ENCODE measurements around the gene NUFIP1. TPM values are rescaled to one million over a fixed set of nuclear protein-coding genes. Genes with fewer than 3 reads are reported as not detected.
A peak's percentile ranks its signal among the peaks of the same experiment; 100 is the strongest.

Gene NUFIP1
- total and polyA plus RNA-seq, 2 experiments from 2014 or later = 4.7 to 5.7 TPM

DNA sequence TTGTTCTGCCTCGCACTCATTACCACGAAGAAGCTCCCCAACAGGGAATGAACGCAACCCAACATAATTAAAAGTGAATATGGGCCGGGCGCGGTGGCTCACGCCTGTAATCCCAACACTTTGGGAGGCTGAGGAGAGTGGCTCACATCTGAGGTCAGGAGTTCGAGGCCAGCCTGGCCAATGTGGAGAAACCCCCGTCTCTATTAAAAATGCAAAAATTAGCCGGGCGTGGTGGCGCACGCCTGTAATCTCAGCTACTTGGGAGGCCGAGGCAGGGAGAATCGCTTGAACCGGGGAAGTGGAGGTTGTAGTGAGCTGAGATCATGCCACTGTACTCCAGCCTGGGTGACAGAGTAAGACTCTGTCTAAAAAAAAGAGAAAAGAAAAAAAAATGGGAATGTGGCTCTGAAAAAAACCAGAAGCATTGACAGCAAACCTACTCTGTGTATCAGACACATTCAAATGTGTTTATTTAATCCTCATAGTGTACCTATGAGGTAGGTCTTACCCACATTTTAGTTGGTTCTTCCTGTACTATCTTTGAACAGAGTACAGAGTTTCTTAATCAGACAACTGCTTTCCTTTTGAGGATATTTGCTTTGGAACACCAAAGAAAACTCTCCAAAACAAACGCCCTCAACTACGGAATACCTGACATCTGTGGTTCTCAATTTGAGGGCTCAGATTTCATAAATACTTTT, 70.0 kb downstream of the NUFIP1 start:
- Histone ChIP-seq H3K27me3 (no peaks in the 10 kb centered on the region), H3K4me1 (ENCODE audit: low read depth) (no peaks in the 10 kb centered on the region), H3K27ac (peak overlapping the region; percentile 90), H3K4me3 (no peak overlapping the region), H3K36me3 (no peaks in the 10 kb centered on the region), H3K9me3 (ENCODE audit: low read depth) (no peaks in the 10 kb centered on the region)
- TF ChIP-seq, protein P1, sequence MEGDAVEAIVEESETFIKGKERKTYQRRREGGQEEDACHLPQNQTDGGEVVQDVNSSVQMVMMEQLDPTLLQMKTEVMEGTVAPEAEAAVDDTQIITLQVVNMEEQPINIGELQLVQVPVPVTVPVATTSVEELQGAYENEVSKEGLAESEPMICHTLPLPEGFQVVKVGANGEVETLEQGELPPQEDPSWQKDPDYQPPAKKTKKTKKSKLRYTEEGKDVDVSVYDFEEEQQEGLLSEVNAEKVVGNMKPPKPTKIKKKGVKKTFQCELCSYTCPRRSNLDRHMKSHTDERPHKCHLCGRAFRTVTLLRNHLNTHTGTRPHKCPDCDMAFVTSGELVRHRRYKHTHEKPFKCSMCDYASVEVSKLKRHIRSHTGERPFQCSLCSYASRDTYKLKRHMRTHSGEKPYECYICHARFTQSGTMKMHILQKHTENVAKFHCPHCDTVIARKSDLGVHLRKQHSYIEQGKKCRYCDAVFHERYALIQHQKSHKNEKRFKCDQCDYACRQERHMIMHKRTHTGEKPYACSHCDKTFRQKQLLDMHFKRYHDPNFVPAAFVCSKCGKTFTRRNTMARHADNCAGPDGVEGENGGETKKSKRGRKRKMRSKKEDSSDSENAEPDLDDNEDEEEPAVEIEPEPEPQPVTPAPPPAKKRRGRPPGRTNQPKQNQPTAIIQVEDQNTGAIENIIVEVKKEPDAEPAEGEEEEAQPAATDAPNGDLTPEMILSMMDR (IDR thresholded peaks at IDR 0.05; ENCODE audit: low read depth, low read length) = no peak
- DNase-seq (ENCODE audit: low read depth in 1 of 2, low spot score in 1 of 2) = no peak

DNA sequence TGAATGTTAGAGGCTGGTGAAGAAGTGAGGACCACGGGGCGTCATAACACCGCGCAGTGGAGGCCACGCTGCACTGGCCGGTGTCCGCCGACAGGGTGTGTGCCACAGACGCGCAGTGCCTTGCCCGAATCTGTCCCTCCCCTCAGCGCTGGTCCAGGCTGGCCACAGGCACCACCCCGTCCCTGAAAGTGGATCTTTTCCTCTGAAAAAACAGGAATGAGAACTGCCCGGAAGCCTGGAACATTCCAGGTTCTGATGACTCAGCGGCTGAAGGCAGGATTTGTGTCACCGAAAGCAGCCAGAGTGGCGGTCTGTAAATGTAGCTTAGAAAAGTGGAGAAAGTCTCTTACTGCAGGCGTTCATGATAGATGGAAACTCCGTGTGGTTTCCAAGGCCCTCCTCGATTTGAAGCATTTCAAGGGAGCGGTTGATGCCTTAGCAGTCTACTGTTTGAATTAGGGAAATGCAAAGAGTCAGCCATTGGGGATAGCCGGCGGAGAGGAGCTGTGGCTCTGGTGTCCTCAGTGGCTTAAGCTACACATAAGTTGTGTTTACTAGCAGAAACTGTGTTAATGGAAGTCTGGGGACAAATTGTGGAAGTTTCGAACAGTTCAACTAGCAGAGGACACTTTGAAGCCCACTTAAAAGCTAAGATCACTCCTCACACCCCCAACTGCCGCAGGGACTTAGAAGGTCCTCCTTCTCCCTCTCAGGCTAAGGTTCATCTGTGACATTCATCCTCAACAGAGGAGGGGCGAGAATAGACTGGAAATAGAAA, 70.8 kb downstream of the NUFIP1 start:
- Histone ChIP-seq H3K27me3 (no peaks in the 10 kb centered on the region), H3K27ac (peak overlapping the region; percentile 90), H3K36me3 (no peaks in the 10 kb centered on the region), H3K4me3 (peak overlapping the region; percentile 41), H3K9me3 (ENCODE audit: low read depth) (no peaks in the 10 kb centered on the region), H3K4me1 (ENCODE audit: low read depth) (no peaks in the 10 kb centered on the region)
- DNase-seq (ENCODE audit: low read depth in 1 of 2, low spot score in 1 of 2) = peak; percentile 89 to 98
- TF ChIP-seq, protein P1 (IDR thresholded peaks at IDR 0.05; ENCODE audit: low read depth, low read length) = peak; percentile 75

DNA sequence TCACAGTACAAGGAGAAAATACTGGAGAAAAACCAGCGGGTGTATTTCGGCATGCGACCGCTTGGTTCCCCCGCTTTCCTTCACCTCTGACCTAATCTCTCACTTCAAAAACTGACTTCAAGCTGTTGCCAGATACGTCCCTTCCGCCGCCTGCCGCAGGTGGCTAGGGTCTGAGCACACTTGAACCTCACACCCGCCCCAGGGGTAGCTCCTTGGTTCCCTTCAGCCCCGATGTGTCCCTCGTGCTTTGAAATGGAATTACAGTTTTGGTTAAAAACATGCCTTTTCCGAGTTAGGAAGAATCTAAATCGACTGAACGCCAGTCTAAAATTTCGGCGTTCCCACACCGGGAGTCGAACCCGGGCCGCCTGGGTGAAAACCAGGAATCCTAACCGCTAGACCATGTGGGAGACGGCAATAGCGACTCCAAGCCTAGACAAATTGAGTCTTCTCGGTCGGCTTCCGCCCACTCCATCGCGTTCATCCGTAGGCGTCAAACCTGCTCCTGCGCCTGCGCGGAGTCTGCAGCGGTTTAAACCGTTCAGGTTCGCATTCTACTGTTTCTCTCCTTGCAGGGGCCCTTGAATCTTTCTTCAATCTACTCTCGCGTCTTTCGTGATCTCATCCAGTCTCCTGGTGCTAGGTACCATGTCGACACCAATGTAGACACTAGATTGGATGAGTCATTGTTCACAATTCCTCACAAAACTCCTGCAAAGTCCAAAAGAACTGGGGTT, 71.5 kb downstream of the NUFIP1 start:
- H3K9me3 ChIP-seq (ENCODE audit: low read depth) = no peaks in the 10 kb centered on the region
- H3K4me3 ChIP-seq = peak overlapping the region; percentile 41
- H3K27ac ChIP-seq = peak overlapping the region; percentile 90
- no peaks in the 10 kb centered on the region for H3K4me1 ChIP-seq (ENCODE audit: low read depth)
- H3K36me3 ChIP-seq = no peaks in the 10 kb centered on the region
- TF ChIP-seq, protein P1 (IDR thresholded peaks at IDR 0.05; ENCODE audit: low read depth, low read length) = peak; percentile 48
- H3K27me3 ChIP-seq = no peaks in the 10 kb centered on the region
- DNase-seq (ENCODE audit: low read depth in 1 of 2, low spot score in 1 of 2) = peak; percentile 97

DNA sequence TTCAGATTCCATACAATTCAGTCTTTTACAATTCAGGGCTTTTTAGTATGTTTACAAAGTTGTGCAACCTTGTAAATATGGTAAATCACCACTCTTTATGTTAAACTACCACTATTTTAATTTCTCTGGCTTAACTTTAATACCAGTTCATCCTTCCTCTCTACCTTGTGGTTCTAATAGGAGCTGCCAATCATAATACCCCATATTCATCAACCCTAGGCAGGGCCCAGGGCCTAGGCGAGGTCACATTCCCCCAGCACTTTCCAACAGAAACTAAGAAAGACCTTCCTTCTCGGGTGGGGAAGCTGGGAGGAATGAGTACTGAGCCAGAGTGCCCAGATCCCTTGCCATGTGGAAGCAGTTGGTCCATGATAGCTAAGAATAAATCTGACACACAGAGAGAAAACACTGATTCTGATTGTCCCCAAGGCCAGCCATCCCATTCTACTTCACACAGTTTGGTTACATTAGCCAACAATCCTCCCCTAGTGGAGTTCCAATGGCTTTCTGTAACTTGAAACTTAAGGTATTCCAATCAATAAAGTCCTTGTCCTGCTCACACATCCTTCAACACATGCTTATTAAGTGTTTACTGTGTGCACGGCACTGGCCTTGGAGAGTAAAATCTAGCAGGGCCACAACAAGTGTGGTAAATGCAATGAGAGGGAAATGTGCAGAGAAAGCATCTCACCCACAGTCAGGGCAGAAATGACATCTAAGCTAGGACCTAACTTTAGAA, 76.8 kb downstream of the NUFIP1 start:
- no peaks in the 10 kb centered on the region for H3K9me3 ChIP-seq (ENCODE audit: low read depth)
- no peak overlapping the region for H3K4me3 ChIP-seq
- H3K36me3 ChIP-seq = no peaks in the 10 kb centered on the region
- TF ChIP-seq, protein P1 (IDR thresholded peaks at IDR 0.05; ENCODE audit: low read depth, low read length) = no peak
- H3K4me1 ChIP-seq (ENCODE audit: low read depth) = no peaks in the 10 kb centered on the region
- no peak overlapping the region for H3K27ac ChIP-seq
- no peaks in the 10 kb centered on the region for H3K27me3 ChIP-seq
- no peak for DNase-seq (ENCODE audit: low read depth in 1 of 2, low spot score in 1 of 2)

DNA sequence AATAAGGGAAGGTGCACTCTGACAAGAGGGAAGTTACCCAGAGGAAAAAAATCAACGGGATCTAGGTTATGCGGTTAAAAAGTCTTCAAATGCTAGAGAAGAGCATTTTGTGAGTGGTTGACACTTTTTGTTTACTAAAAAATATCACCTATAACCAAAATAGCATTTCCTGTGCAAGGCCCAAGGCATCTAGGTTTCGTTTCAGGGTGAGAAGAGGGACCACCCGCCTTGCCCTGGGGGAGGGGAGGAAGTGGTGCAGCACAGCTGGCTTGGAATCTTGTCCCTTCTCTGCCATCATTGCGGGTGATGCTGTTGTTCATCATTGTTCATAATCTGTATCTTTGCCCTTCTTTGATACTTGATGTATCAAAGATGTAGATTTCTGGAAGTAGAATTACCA, 80.6 kb downstream of the NUFIP1 start:
- H3K27me3 ChIP-seq = no peaks in the 10 kb centered on the region
- H3K36me3 ChIP-seq = no peaks in the 10 kb centered on the region
- no peak overlapping the region for H3K27ac ChIP-seq
- no peak for DNase-seq (ENCODE audit: low read depth in 1 of 2, low spot score in 1 of 2)
- H3K9me3 ChIP-seq (ENCODE audit: low read depth) = no peaks in the 10 kb centered on the region
- H3K4me3 ChIP-seq = no peak overlapping the region
- peaks cover 4% of the 10 kb centered on the region for H3K4me1 ChIP-seq (ENCODE audit: low read depth)
- TF ChIP-seq, protein P1 (IDR thresholded peaks at IDR 0.05; ENCODE audit: low read depth, low read length) = no peak
